Right hindlimb (tissue), 1 donor: Measurements from ENCODE around the gene YAF2.
A peak's percentile ranks its signal among the peaks of the same experiment; 100 is the strongest.
"Not testable (repeated sequence)": the region's sequence is repeated elsewhere in the genome, so short reads cannot be mapped to it uniquely, and the experiment has no call there.

Experiments
- DNase-seq: peaks from one replicate; pipeline ENCODE4 v3.0.0-alpha.2; 2018

Gene YAF2

DNA sequence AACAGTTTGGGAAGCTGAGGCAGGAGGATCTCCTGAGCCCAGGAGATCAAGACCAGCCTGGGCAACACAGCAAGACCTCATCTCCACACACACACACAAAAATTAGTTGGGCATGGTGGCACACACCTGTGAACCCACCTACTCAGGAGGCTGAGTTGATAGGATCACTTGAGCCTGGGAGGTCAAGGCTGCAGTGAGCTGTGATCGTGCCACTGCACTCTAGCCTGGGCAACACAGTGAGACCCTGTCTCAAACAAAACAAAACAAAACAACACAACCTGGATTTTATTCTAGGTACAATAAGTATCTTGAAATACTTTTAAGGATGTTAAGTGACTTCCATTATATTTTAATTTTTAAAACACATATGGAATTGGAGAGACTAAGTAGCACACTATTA lies 45.8 kb downstream of the YAF2 start:
- no peak for DNase-seq

DNA sequence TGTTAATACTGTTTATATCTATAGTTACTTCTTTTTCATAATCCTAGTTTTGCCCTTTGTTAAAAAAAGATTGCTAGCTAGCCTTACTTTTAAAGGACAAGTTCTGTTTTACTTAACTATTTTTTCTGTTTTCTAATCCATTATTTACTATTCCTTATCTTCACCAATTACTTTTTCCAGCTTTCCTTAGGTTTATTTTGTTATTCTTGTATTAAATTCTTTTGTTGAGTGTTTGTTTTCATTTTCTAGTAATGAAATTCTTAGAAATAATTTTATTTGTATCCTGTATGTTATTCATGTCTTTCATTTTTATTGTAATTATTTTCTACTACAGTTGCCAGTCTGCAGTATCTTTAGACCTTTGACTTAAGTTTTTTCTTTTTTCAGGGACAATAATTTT lies 47.7 kb downstream of the YAF2 start:
- DNase-seq: no peak

DNA sequence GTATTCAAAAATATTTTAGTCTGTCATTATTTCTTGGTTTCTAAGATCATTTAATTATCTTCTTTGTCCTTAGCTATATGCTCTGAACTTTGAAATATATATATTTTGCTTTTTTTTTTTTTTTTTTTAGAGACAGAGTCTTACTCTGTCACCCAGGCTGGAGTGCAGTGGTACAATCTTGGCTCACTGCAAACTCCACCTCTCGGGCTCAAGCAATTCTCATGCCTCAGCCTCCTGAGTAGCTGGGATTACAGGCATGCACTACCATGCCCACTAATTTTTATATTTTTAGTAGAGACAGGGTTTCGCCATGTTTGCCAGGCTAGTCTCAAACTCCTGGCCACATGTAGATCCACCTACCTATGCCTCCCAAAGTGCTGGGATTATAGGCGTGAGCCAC lies 49.8 kb downstream of the YAF2 start:
- DNase-seq: not testable (repeated sequence)

- DNase-seq: no peak
Measured at GRCh38 chr12:42187799-42188198, 50.2 kb downstream of the YAF2 start.

GRCh38 chr12:42186793-42187192 lies 51.3 kb downstream of the YAF2 start:
- no peak for DNase-seq

DNA sequence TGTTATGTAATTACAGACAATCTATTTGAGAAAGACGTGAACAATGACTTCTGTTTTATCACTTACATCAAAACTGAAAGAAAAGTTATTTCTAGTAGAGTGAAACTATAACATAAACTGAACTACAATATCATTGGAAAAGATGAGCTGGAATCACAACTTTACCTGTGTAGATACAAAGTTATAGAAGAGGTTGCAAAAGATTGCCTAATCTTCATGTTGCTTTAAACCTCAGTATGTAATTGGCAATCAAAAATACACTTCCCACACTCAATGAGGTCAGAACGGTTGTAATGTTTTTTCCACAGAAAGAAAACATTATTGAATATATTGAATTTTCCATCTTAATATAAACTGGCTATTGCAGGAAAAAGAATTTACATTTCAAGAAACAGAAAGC lies 55.7 kb downstream of the YAF2 start:
- no peak for DNase-seq

DNA sequence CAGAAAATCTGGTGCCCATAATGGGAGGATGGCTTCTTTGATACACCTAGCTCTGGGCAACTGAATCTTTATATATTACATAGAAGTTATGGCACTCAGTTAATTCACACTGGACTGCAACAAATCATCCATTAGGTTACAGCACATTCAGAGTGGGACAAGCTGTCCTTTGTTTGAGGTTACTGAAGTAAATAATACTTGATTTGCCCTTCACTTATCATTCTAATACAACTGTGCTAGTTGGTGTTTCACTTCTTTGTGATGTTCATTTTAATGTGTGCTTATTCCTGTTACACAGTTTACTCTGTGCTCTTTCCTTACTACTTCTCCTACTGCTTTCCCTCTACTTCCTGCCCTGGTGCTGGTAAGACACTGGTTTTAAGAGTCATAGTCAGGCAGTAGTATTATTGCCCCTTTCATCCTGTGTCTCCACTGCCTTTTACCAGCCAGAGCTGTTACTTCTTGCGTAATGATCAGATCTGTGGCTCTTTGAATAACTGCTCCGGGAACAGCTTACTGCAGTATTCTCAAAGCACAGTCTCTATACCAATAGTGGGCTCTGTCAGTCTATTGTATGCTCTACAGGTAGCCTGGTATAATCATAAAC lies 57.0 kb downstream of the YAF2 start:
- no peak for DNase-seq

- DNase-seq: no peak
Measured at GRCh38 chr12:42178101-42178500, 59.9 kb downstream of the YAF2 start.

DNA sequence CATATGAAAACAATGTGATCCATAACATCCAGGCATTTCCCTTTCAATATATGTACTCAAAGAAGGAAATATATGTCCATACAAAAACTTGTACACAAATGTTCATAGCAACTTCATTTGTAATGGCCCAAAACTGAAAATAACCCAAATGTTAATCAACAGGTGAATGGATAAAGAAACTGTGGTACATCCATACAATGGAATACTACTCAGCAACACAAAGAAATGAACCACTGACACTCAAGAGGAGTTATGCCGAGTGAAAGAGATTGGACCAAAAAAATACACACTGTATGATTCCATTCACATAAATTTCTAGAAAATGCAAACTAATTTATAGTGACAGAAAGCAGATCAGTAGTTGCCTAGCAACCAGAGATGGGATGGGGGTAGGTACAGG lies 63.1 kb downstream of the YAF2 start:
- DNase-seq: no peak

DNA sequence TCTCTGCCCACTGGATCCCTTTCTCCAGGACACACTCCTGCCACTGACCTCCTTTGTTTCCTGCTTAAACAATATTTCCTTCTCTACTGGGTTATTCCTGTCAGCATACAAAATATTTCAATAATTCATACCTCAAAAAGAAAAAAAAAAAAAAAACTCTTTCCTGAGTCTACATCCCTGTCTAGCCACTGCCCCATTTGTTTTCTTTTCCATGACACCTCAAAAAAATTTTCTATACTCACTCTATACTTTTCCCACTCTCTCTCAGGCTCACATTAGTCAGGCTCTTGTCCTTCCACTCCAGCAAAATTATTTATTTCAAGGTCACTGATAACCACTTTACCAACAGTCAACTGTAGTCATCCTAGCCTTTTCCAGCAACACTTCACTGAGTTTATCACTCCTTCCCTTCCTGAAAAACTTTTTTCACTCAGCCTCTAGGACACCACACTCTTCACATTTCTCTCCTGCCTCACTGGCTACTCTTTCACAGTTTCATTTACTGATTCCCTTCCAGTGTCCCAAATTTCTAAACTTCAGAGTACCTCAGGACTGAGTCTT lies 64.0 kb downstream of the YAF2 start:
- DNase-seq: no peak

GRCh38 chr12:42172441-42173210 lies 65.4 kb downstream of the YAF2 start:
- DNase-seq: no peak

DNA sequence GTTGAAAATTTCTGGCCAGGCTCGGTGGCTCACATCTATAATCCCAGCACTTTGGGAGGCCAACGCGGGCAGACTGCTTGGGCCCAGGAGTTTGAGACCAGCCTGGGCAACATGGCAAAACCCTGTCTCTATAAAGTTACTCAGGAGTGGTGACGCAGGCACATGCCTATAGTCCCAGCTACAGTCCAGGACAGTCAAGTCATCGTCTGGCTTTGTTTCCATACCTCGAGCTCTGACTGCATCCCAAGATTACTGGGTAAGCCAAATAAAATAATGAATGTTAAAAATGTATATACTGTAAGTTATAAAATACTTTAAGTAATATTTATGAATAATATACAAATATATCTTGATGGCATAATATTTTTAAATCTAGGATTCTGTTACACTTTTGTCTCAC lies 70.3 kb downstream of the YAF2 start:
- no peak for DNase-seq

DNA sequence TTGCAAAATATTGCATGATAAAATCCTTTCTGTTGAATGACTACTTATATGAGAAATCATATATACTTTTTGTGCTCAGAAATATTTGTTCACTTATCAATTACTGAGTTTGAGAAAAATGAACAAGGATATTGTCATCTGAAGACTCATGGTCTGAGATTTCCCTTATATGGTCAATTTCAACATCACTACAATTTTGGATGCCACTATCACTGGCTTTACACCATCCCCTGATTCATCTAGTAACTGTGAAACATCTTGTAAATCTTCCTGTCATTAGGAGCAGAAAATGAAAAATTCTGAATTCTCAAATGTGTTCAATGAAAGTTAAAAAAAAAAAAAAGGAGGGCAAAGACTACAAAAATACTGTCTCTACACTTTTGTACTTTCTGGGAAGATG lies 71.5 kb downstream of the YAF2 start:
- DNase-seq: no peak

- no peak for DNase-seq
Measured at GRCh38 chr12:42163913-42164312, 74.1 kb downstream of the YAF2 start.

GRCh38 chr12:42162965-42163364 lies 75.1 kb downstream of the YAF2 start:
- DNase-seq: no peak

DNA sequence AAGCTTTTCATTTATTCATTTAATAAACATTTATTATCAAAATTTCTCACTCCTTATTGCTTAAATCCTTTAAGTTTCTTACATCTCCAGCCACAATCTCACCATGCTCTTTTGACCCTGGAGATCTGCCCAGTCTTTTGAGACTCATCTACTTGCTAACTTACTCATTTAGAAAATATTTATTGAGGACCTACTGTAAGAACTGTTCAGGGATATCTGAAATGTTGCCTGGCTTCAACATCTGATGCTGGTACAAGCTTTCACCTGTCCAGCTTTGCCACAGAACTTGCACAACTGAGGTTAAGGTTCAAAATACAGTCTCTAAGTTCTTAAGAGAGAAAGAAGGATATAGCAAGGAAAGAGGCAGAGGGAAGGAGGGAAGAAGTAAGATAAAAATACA lies 75.9 kb downstream of the YAF2 start:
- no peak for DNase-seq

GRCh38 chr12:42161529-42161928 lies 76.5 kb downstream of the YAF2 start:
- no peak for DNase-seq

GRCh38 chr12:42156232-42156631 lies 81.8 kb downstream of the YAF2 start:
- DNase-seq: no peak

DNA sequence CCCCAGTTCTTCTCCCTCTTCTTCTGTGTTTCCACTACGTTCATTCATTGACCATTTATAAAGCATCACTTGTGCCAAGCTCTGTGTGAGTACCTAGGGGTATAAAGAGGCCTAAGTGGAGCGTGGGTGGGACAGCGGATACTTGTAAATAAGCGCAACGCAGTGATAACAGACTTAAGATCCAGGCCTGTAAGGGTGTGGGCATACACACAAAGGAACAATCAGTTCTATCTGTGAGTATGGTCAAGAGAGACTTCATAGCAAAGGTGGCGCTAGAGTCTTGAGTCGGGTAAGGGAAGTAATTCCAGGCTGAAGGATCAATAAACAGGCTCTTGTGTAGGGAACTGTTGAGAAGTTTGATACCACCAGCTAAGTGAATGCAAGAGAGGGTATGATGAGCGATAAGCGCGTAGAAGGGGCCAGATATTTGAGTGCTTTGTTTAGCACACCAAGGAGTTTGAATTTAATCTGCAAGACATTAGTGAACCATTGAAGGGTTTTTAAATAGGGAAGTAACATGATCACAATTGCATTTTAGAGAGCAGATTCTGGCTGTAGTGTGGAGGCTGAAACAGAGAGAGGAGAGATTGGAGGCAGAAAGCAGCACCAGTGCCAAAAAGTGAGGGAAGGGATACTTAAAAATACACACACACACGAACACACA lies 92.4 kb downstream of the YAF2 start:
- DNase-seq: no peak

DNA sequence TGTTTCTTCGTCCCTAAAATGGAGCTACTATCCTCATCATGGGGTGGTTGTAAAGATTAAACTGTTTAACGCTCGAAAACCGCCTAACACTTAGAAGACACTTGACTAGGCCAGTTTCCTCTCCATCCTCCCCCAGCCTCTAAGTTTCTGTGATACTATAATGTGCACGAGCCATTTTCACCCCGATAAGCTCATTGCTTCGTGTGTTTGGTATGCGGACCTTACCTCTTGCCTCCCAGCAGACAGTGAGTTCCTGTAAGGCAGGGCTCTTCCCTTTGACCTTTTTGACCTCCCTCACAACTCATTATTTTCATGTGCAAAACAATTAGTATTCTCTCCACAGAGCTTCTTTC lies 92.9 kb downstream of the YAF2 start:
- no peak for DNase-seq

GRCh38 chr12:42144408-42145196 lies 93.4 kb downstream of the YAF2 start, which contains the start of gene GXYLT1:
Gene GXYLT1 (minus strand): TSS chr12:42144874. CDS start chr12:42144646, 228 bp downstream.
- peak; percentile 94 for DNase-seq

DNA sequence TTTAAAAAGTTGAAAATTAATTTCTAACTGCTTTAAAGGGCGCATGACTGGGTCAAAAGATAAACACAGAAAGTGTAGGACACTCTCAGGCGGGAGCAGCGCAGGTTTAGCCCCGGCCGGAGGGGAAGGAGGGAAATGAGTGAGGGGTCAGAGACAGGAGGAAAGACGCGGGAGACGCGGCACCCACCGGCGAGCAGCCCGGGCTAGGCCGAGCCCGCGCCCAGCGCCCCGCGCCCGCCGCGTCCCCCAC lies 94.0 kb downstream of the YAF2 start:
- DNase-seq: no peak

GRCh38 chr12:42143452-42144157 lies 94.4 kb downstream of the YAF2 start:
- DNase-seq: no peak
